ENCODE measurements around the gene VSTM2A.
"Not testable (repeated sequence)": the region's sequence is repeated elsewhere in the genome, so short reads cannot be mapped to it uniquely, and the experiment has no call there.

VSTM2A gene, protein sequence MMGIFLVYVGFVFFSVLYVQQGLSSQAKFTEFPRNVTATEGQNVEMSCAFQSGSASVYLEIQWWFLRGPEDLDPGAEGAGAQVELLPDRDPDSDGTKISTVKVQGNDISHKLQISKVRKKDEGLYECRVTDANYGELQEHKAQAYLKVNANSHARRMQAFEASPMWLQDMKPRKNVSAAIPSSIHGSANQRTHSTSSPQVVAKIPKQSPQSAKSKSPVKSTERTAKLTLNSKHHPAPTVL

DNA sequence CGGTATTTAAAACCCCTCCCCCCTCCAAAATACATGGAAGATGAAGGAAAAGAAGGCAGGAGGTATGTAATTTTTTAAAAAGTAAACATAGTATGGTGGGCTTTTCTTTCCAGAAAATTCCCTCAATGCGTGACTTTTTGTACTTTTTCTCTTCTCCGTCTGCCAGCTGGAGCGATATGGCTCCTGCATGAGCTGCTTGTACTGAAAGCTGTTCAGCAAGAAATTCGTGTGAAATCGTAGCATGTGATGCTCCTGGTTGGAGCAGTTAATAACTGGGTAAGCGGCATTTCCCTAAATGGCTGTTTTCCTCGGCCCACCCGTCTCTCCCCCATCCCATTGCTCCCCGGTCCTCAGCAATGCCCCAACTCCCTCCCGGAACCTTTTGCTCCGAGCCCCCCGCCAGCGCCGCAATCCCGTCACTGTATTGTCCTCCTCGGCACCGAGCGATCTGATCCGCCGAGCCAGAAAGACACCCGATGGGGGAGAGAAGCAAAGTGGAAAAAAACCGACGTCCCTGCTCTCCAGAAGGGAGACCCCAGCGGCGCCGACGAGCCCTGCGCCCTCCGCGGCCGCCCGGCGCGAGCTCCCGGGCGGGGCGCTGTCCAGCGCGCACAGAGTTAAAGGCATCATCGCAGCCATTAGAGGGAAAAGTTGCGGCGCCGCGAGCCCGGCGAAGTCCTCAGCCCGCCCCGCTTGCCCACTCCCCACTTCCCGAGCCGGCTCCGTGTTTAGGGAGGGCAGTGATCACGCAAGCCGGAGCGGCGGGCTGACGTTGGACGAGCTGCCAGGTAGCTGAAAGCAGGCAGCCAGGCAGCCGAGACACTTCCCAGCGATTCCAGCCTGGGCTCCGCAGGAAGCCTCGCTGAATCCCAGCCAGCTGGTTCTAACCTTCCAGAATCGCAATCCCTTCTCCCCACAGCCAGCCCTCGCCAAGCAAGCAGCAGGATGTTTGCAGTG is at the start of gene VSTM2A:
VSTM2A (plus strand) TSS at position 707 of the 957 bp plus-strand sequence. CDS start 356 bp downstream, outside the sequence.
- no peak for DNase-seq

DNA sequence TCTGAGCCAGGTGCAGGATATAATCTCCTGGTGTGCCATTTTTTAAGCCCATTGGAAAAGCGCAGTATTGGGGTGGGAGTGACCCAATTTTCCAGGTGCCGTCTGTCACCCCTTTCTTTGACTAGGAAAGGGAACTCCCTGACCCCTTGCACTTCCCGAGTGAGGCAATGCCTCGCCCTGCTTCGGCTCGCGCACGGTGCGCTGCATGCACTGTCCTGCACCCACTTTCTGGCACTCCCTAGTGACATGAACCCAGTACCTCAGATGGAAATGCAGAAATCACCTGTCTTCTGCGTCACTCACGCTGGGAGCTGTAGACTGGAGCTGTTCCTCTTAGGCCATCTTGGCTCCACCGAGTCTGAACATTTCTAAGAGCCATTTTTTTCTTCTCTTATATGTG is 37.6 kb upstream of the VSTM2A start:
- DNase-seq, result not testable (repeated sequence)

DNA sequence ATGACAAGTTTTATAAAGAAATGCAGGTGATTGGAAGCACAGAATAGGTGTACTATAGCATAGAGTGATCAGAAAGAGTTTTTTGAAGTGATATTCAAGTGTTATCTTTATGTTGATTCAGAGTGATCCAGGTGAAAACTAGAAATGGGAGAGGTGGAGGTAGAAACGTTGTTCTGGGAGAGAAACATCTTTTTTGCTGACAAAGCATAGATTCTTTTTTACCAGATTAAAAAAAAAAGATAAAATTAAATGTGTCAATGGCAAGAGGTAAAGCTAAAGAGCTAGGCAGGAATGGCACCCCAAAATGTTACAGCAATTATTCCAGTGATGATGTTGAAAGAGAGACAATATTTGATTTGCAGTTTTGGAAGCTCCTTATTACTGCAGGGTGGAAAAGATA is 12.6 kb upstream of the VSTM2A start:
- no peak for DNase-seq

DNA sequence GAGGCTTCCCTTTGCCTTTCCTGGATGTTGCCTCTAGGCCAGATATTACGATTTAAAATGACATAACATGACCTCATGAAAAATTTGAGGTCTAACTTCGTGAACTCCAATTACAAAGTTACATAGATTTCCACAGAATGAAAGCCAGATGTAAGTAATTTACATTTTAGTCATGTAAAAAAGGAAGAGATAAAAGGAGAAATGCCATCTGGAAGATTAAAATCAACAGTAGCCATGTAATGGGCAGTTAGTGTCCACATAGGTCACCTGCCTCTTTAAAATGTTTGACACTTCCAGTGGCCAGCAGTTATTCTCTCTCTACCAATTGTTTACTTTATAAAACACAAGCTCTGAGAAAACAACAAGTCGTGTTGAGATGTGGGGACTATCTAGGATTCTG is 4.1 kb upstream of the VSTM2A start:
- DNase-seq, result no peak

DNA sequence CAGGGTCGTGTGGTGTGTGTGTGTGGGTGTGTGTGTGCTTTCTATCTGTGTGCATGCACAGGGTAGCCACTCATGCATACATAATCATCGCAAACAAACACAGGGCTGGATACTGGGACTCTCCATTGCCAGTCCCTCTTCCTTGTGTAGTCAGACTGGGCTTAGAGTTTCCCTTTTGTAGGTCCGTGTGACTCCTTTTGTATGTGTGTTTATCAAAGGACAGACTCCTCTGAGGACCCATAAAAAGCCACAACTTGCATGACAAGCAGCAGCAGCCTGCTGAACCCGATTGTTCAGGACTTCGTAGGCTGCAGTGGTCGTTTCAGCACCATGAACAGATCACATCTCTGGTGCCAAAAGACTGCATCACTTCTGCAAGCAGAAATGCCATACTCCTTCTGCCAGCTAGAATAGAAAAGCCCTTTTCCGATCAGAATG is 895 bp downstream of the VSTM2A start:
- no peak for DNase-seq

DNA sequence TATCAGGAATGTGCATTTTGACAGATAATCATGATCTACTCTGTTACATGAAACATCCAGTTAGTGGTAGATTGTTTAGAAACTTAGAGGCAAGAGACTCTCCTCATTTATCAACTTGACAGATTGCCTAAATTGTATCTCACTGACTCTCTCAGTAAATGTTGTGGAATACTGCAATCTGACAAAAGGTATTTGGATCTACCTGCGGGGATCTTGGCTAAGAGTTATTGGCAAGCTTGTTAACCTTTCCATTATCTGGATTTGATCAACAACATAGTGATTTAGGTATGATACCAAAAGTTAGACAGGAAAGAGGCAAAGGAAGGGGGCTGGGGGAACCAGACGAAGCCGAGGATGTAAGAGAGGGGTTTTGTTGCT is 2.0 kb downstream of the VSTM2A start:
- no peak for DNase-seq

DNA sequence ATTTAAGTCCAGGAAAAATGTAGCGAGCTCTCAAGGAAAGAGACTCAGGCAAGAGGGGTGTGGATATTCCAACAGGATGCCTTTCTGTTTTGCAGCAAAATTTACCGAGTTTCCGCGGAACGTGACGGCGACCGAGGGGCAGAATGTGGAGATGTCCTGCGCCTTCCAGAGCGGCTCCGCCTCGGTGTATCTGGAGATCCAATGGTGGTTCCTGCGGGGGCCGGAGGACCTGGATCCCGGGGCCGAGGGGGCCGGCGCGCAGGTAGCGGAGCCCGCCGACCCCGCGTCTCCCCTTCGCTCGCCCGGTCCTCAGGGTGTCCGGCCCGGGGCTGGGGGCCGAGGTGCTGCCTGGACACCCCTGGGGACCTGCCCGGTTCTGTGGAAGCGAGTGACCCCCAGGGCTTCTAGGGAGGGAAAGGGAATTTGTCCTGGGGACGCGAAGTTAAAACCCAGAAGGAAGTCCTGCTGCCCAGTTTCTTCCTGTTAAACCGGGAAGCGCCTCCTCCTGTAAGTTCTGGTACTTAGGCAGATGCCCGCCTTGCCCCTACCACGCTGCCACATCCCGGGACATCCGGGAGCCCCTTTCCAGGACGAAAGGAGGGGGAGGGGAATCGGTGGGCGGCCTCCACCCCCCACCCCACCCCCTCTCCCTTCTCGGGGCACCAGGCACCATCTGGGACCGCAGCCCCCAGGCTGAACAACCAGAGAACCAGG is 2.5 kb downstream of the VSTM2A start:
- DNase-seq, result no peak

DNA sequence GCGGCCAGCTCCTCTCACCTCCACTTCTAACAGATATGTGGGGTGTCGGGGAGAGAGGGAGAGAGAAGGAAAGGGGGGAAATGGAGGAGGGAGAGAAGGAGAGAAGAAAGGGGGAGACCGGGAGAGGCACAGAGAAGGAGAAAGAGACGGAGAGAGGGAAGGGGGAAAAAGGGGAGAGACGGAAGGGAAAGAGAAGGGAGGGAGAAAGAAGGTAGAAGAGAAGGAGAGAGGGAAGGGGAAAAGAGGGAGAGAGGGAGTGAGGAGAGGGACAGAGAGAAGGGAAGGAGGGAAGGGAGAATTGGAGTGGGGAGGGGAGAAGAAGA is 3.0 kb downstream of the VSTM2A start:
- DNase-seq, result no peak

DNA sequence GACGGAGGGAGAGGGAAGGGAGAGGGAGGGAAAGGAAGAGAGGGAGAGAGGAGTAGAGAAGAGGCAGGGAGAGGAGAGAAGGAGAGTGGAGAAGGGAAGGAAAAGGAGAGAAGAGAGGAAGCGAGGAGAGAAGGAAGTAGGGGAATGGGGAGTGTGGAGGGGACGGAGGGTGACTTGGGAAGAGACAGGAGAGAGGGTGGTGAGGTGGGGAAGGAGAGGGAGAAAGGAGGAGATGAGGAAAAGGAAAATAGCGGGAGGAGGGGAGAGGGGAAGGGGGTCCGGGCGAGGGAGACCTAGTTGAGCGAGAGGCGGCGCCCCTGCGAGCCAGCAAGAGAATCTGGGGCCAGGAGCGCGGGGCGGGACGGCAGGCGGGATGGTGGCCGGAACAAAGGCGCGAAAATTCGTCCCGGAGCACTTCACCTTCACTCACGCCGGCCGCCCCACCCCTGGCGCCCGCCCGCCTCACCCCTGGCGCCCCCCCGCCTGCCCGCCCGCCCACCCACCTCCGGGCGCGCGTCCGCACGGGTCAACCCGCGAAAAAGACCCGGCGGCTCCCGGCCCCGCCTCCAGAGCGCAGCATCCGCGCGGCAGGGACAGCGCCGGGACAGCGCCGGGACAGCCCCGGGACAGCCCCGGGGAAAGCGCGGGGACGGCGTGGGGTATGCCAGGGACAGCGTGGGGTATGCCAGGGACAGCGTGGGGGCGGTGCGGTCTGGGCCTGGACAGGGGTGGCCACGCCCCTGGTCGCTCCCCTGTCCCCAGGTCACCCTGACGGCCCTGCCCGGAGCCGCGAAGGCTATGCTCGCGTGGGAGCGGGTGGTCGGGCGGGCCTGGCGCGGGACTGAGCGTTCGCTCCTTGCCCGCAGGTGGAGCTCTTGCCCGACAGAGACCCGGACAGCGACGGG is 4.2 kb downstream of the VSTM2A start:
- no peak for DNase-seq

DNA sequence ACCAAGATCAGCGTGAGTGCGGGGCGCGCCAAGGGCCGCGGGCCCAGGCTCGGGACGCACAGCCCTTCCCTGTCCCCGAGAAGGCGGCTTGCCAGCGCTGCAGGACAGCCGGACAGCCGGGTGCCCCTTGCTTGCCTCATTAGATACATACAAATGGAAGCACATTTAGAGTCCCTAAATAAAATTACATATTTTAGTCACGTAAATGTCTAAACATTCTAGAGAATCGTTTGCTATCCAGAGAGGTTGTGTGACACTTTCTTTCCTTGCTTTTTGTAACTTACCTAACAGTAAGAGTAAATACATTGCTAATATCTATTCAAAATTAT is 4.8 kb downstream of the VSTM2A start:
- no peak for DNase-seq

DNA sequence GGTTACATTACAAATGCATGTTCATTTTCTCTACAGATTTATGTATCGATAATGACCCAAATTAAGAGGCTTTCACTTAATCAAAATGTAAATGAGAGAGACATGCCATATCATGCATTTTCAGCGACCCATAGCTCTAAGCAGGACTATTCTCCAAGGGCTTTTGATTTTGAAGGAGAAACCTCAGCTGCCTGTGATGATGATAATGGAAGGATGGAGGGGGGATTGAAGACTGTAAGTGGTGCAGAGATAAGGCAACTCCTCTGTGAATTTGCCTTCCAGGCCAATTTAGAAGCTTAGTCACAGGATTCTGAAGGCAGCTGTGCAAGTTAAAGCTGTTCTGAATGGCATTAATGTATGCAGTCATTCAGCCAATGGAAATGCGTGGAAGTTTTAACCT is 8.3 kb downstream of the VSTM2A start:
- no peak for DNase-seq

DNA sequence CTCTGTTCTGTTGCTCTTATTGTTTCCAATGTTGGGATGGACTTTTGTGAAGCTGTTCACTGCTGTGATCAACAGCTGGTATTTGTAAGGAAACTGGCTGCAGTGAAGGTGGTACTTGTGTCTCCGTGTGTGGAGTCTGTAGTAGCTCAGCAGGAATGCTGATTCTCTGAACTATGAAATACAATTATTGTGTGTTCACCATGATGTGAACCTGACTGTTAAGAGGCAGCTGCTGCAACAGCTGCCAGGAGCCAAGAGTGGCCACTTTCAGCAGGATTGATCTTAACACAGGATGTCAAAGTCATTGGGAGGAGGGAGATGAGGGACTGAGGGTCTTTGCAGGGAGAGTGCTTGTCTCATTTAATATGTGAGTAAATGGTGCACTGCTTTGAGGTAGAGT is 13.9 kb downstream of the VSTM2A start:
- no peak for DNase-seq

DNA sequence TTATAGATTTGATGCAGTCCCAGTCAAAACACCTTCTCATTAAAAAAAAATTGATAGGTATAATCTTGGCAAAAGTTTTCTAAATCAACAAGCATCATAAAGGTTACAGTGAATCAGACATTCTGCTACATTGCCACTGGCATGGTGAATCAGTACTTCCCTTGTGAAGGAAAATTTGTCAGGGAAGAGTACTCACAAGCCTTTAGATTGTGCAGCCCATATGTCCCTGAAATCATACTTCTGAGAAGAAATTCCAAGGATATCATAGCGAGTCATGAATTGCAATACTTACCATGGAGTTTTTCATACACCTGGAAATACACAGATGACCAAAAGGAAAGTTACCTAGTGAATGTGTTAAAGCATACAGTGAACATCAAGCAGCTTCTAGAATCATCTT is 17.2 kb downstream of the VSTM2A start:
- no peak for DNase-seq

DNA sequence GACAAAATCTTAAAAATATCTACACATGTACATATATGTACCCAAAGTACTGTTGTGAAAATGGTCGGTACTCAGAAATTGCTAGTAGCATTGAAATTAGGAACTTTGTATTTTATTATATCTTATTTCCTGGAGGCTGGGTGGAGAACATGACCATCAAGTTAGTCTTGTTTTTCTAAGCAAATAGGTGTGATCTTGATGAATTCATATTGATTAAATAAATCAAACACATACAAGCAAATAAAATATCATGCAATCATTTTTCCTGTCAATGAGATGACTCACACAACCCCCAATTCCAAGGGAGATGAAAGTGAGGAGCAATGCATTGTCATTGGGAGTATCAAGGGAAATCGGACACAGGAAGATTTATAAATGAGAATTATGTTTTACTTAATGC is 18.0 kb downstream of the VSTM2A start:
- DNase-seq, result no peak

DNA sequence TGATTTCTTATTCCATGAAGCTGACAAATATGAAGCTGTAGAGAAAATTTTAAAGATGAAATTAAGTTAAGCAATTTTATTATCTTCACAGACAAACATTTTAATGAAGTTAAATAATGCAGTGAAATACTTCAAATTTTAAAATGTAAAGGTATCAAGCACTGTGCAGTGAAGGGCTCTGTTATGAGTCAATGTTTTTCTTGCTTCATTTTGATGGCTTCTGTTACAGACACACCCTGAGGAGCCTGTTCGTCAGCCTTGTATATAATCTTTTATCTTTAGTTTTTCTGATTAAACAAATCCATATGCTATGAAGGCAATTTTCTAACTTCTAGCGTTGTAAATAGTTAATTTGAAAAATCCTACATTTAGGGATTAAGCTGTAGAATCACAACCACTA is 18.5 kb downstream of the VSTM2A start:
- no peak for DNase-seq

DNA sequence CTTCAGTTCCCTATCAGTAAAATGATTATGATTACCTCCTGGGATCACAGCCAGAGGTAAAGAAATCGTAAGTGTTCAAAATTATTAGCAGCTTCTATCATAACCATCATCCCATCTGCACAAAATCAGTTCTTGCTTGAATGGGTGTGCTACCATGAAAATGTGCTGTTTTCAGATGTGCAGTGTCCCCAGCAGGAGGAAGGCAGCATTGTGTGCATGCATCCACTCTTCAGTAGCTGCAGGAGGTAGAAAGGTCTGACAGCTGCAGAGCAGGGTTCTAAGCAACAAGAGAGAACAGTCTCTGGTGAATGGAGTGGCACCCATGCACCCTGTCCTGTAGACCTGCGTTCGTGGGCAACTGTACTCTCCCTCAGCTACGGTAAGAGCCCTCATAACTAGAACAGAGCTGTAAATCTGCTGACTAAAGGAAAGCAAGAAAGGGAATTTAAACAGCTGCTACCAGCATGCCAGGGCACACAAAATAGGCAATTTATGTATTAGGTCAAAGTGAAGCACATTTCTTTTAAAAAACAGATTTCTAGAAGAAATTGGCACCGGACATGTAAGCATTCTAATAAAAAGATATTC is 21.2 kb downstream of the VSTM2A start:
- no peak for DNase-seq

DNA sequence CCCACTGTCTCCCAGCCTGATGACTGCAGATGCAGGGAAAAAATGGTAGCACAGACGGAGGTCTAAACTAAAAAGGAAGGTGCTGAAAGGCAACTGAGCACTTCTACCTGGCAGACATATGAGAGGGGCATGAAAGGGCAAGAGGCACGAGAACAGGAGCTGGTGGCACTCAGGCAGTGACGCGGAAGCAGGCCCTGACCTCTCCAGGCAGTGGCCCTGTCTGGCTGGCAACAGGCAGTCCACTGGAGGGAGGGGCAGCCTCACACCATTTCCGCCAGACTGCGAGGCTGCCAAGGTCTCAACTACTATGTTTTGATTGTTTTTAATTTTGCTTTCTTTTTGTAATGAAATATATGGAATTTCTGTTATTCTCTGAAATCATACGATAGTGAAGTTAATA is 23.3 kb downstream of the VSTM2A start:
- DNase-seq, result no peak

DNA sequence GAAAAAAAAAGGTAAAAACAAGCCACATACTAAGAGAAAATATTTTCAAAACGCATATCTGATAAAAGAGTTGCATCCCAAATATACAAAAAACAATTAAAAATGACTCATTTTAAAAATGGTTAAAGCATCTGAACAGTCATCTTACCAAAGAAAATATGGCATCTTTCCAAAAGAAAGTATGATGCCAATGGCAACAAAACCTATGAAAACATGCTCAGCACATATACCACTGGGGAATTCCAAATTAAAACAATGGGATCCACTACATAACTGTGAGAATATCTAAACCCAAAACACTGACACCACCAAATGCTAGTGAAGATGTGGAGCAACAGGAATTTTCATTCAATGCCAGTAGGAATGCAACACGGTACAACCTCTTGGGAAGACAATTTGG is 39.3 kb downstream of the VSTM2A start:
- DNase-seq, result no peak

DNA sequence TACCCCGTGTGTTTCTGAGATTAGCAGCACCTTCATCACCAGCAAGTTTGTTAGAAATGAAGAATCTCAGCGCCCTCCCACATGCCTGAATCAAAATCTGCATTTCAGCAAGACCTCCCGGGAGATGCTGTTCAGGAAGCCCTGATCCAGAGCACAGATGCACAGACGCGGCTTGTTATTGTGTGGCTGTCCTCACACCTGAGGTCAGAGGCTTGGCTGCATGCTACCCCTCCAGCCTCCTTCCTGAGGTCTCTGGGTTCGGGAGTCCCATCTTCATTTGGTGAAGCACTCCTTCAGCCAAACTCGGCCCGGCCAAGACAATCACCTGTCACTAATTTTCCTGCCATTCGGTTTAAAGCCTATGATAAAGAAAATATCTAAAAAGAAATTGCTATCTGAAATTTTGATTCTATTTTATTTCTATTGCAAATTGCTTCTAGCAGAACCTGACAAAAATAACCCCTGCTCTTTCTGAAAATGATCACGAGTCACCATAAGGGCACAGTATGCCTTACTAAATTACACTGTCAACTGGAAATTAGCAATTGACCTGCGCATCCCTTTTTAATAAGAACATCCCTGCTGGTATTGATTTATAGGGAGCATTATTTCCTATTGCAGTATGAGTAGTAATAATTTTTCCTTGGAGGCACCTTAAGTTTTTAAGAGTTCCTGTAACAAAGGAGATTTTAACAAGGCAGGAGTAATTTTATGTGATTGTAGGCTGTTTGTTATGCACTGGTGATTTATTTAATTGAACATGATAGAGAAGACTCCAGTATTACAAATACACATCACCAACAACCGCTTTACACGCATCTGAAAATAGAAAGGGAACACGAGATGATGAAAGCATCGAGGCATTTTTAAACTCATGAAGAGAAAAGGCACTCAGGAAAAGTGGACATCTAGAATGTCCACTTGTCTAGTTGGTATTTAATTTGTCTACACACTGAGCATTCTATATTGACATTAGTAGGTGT is 49.5 kb downstream of the VSTM2A start:
- DNase-seq, result no peak

DNA sequence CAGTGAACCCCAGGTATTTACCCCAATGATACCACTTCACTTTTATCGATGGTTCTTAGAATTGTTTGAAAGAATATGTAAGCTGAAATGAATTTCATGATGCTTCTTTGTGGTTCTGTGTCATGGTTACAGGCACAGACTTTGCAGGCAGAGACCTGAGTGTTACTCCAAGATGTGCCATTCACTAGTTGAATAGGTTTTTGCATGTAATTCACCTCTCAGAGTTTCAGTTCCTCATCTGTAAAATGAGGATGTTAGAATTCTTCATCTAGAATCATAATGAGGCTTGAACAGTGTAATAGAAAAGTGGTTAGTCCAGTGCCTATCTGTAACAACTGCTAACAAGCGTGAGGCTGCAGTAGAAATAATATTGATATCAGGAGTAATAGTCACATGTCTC is 54.6 kb downstream of the VSTM2A start:
- no peak for DNase-seq

DNA sequence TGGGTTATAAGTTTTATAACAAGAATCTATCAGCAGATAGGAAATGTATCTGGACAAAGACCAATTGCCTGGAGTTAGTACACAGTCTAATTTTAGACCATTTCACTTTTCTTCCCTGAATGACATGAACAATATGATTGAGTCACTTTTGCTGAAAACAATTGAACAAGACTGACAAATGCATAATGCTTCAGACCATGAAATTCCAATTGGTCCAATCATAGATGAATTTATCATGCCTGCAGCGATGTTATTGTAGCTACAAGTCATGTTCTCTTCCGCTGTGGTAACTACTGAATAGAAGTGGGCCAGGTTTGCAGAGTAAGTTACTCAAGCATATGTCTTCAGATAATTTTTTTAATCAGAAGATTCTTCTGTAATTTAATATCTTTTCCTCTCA is 73.4 kb downstream of the VSTM2A start:
- no peak for DNase-seq

All from SW 1271 (cell line).